T-helper 2 cell (primary cell): ENCODE measurements around the gene SOAT2.

Experiments
- DNase-seq, 5 experiments: peaks; one replicate each; pipeline versions ENCODE4 v3.0.0 to v3.0.0-alpha.2; 2012 to 2022
- total RNA-seq, 2 donors: gene quantifications; one replicate each; lab custom pipeline; 2026; lab: John Stamatoyannopoulos, UW

Gene SOAT2
- 0.31 to 1.8 reads per million in 2 donors for total RNA-seq

- peak in 3 of 5 experiments; percentile 6 to 83 (median 56) for DNase-seq
These were observed at the start of gene SOAT2 for GRCh38 chr12:53102883-53103807. Gene SOAT2 (plus strand): TSS chr12:53103486. CDS start chr12:53103578, 92 bp downstream.

GRCh38 chr12:53054112-53054878, 49.0 kb upstream of the SOAT2 start:
- DNase-seq, result peak; percentile 85 to 94 (median 87)

GRCh38 chr12:53055471-53056266, 47.6 kb upstream of the SOAT2 start:
- DNase-seq, result no peak

- no peak for DNase-seq
These were observed 47.0 kb upstream of the SOAT2 start for GRCh38 chr12:53056296-53056695.

GRCh38 chr12:53056901-53057300, 46.4 kb upstream of the SOAT2 start:
- DNase-seq, result no peak

- DNase-seq, result no peak
These were observed 45.3 kb upstream of the SOAT2 start for GRCh38 chr12:53057816-53058500.

- no peak for DNase-seq
These were observed 44.4 kb upstream of the SOAT2 start for GRCh38 chr12:53058674-53059433.

GRCh38 chr12:53059434-53060063, 43.7 kb upstream of the SOAT2 start:
- DNase-seq, result no peak

- no peak for DNase-seq
These were observed 43.1 kb upstream of the SOAT2 start for GRCh38 chr12:53060064-53060720.

GRCh38 chr12:53060721-53061276, 42.5 kb upstream of the SOAT2 start:
- DNase-seq, result no peak

- DNase-seq, result no peak
These were observed 41.8 kb upstream of the SOAT2 start for GRCh38 chr12:53061404-53062010.

GRCh38 chr12:53062011-53062961, 41.0 kb upstream of the SOAT2 start:
- no peak for DNase-seq

- DNase-seq, result no peak
These were observed 40.1 kb upstream of the SOAT2 start for GRCh38 chr12:53062977-53063707.

GRCh38 chr12:53063708-53064612, 39.3 kb upstream of the SOAT2 start:
- DNase-seq, result no peak

- no peak for DNase-seq
These were observed 38.5 kb upstream of the SOAT2 start for GRCh38 chr12:53064613-53065436.
